SIG-M5 treated with dmso at 0.1 percent for 504 hours (cell line): ENCODE data around the gene ADAM15.

Experiments used
- DNase-seq: peaks from one replicate; lab custom pipeline; 2025; ENCODE audit not compliant: unreplicated experiment; lab: John Stamatoyannopoulos, UW

The ADAM15 gene

DNA sequence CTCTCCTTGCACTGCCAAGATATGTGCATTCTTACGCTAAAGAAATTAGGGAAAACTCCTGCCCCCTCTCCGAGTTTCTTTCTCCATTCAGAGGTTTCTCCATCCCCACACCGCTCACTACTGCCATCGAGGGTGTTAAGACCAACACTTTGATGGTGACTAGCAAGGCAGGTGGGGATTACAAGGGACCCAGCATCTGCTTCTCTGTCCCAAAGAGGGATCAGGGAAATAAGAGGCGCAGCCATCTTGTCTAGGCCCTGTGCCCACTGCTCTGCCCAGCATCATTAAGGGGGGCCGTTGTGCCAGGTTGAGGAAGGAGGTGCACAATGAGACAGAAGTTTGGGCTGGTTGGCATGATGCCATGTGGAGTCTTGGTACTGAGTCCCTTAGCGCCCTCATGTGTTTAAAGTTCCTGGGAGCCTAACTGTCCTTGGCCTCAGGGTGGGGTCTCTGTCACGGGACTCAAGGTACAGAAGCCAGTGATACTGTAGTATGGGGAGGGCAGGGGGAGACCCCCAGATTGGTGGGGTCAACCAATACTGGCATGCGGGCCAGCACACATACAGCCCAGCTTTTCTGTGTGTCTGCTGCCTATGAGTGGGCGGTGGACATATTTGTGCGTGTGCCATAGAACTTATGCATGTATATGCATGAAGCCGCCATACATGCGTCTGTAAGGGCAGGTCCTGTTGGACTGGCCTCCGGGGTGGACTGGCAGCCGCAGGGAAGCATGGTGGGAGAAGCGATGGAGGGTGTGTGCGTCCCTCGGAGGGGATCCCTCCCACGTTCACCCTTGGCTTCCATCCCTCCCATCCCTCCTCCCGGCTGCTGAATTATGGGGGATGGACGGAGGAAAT is 33.0 kb downstream of the ADAM15 start:
- peak; percentile 69 for DNase-seq

DNA sequence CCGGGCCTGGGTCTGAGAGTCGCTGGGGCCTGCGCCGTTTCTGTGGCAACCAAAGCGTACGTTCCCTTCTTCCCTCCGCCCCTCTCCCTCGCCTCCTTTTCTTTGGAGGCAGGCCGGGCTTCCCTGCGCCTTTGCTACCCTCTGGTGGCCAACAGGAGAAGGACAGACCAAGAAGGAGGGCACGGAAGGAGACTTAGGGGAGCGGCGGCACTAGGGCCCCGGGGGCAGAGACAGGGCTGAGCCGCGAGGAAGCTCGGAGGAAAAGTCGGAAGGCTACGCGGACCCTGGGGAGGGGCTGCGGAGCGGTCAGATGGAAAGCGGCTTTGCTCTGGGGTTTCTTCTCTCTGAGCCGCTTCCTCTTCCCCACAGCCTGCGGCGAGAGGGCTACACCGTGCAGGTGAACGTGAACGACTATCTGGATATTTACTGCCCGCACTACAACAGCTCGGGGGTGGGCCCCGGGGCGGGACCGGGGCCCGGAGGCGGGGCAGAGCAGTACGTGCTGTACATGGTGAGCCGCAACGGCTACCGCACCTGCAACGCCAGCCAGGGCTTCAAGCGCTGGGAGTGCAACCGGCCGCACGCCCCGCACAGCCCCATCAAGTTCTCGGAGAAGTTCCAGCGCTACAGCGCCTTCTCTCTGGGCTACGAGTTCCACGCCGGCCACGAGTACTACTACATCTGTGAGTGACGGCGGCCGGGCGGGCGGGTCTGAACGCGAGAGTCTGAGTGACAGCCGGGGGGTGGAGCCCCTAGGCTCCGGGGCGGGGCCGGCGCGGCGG is 33.8 kb downstream of the ADAM15 start:
- peak; percentile 98 for DNase-seq

DNA sequence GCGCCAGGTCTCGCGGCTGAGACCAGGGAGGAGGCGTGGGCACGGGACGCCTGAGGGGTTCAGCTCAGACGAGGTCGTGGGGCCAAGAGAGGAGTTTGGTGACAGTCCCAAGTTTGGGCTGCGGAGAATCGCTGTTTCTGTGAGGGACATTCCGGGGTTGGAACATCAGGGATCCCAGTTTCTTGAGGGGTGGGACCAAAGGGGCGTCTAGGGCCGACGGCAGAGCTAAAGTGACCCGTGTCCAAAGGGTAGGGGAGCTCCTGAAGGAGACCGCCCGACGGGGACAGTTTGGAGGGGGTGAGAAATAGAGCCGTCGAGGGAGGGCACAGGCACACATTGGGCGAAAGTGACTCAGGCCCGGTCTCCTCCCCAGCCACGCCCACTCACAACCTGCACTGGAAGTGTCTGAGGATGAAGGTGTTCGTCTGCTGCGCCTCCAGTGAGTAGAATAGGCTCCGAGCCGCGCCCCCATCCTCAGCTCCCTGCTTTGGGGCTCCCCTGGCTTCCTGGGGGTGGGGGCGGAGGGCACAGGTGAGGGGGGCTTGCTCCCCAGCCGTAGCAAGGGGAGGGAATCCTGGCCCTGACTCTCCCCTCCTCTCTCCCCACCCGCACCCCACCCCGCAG is 34.5 kb downstream of the ADAM15 start:
- peak; percentile 66 for DNase-seq

DNA sequence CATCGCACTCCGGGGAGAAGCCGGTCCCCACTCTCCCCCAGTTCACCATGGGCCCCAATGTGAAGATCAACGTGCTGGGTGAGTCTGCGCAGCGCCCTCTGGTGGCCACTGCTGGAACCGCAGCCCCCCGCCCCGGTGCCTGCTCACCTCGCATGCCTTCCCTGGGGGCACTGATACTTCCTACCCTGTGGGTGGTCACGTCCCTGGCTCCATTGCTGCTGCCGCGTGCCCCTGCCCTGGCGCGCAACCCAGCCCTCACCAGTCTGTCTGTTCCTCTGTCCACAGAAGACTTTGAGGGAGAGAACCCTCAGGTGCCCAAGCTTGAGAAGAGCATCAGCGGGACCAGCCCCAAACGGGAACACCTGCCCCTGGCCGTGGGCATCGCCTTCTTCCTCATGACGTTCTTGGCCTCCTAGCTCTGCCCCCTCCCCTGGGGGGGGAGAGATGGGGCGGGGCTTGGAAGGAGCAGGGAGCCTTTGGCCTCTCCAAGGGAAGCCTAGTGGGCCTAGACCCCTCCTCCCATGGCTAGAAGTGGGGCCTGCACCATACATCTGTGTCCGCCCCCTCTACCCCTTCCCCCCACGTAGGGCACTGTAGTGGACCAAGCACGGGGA is 35.1 kb downstream of the ADAM15 start:
- peak; percentile 70 for DNase-seq

DNA sequence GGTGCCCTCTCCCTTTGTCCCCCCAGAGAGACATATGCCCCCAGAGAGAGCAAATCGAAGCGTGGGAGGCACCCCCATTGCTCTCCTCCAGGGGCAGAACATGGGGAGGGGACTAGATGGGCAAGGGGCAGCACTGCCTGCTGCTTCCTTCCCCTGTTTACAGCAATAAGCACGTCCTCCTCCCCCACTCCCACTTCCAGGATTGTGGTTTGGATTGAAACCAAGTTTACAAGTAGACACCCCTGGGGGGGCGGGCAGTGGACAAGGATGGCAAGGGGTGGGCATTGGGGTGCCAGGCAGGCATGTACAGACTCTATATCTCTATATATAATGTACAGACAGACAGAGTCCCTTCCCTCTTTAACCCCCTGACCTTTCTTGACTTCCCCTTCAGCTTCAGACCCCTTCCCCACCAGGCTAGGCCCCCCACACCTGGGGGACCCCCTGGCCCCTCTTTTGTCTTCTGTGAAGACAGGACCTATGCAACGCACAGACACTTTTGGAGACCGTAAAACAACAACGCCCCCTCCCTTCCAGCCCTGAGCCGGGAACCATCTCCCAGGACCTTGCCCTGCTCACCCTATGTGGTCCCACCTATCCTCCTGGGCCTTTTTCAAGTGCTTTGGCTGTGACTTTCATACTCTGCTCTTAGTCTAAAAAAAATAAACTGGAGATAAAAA is 35.9 kb downstream of the ADAM15 start:
- DNase-seq = no peak

DNA sequence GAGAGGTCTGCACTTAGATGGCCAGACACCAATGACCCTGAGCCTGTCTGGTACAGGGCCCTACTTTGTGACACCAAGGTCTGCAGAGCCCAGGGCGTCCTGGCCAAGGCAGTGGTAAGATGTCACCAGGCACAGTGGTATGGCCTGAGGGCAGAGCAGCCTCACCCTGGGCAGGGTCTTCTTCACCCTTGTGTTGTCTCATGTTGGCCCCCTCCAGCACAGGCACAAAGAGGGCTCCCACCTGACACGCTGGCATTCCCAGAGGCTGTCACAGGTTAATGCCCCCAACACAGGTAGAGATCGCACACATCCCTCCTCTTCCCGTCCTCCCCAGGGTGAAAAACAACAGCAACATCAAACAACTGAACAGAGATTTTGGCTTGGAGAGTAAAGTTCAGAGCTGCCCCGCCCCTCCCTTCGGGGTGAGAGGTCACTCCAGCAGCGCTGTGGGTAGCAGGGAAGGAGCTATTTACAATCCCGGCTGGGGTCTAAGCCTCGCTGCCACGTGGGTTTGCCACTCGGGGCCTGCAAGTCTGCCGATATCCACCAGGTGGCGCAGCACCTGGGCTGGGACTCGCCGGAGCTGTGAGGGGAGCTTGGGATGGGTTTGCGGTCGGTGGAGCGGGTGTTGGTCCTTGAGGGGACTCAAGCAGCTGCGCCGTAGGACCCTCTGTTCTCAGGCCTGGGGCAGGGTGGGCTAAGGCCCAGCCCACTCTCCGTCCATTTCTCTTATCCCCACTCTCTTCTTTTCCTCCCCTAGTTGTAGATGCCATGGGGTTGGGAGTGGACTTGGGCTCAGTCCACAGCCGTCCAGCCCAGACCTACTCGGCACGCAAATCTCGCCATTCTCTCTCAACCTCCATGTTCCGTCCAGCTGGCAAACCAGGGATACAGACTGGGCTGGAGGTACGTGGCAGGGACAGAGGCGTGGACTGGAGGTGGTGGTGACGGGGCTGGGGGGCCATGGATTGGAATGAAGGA is 40.2 kb downstream of the ADAM15 start:
- DNase-seq = peak; percentile 71

DNA sequence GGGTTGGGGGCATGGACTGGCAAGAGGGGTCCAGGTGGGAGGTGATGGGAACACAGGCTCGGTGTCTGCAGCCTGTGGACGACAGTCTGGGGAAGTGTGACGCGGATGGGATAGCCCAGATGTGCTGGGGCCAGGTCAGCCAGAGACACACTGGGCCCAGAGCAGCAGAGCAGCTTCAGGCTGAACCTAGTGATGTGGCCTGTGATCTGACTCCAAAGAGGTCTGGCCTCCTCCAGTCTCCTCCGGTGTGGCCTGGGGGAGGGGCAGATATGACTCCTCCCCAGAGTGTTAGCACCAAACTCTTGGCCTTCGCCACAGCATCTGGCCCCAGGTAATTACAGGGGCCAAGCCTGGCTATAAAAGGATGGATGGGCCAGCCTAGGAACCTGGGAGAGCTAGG is 41.0 kb downstream of the ADAM15 start:
- DNase-seq = no peak

DNA sequence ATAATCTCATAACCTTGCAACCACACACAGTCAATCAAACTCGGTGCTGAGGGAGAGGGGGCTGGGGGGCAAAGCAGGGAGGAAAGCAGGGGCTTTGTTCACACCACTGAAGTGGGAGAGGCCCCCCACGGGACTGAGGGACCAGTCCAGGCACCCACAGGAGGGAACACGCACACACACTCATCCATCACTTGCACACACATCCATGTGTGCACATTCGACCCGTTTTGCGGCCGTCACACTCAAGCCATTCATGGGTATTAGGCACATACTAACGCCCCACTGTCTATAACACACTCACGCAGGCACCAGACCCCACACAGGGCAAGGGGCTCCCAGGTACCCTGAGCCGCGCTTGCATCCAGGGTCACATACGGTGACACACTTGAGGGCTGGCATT is 41.5 kb downstream of the ADAM15 start:
- DNase-seq = no peak

DNA sequence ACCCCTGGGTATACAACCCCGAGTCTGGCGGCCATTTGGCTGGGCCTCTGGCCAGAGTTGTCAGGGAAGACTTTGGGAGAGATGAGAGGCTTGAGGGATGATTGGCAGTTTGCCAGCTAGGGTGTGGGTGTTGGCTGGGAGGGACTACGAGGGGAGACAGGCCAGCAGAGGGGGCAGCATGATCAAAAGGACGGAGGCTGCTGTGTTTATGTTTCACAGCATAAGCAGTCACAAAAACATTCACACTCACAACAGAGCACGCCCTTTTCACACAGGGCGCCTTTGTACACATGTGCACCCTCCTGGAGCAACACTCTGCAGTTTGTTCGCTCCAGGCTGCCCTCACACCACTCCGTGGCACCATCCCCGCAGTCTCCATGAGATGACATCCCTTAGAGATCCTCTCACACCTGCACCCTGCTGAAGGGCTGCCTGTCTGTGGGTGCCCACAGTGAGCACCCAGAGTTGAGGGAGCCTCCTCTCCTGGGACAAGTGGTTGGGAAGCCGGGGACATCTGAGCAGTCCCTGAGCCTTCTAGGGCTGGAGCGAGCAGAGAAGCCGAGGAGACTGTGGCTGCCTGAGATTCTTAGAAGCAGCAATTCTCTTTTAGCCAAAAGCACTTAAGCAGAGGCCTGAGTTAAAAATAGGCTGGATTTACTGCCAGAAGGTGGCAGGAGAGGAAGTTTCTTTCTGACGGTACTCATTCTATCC is 43.0 kb downstream of the ADAM15 start:
- peak; percentile 51 for DNase-seq

DNA sequence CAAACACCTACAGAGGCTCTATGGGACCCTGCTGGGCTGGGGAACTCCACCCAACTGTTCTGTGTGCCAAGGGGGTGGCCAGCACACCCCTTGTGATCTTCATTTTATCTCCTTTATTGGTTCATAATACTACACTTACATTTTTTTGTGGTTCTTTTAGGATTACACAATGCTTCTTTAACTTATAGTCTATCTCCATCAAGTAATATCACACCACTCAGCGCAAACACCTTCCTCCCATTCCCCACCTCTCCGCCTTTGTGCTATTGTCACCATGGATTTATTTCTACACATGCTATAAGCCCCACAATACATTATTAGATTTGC is 43.5 kb downstream of the ADAM15 start:
- DNase-seq = no peak

DNA sequence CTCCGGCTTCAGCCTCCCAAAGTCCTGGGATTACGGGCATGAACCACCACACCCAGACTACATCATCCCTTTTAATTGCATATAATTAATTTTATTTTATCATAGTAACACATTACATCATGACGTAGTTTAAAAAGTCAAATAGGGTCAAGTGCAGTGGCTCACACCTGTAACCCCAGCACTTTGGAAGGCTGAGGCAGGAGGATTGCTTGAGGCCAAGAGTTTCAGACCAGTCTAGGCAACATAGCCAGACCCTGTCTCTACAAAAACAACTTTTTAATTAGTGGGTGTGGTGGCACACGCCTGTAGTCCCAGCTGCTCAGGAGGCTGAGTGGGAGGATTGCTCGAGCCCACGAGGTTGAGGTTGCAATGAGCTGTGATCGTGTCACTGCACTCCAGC is 48.2 kb downstream of the ADAM15 start:
- DNase-seq = no peak

DNA sequence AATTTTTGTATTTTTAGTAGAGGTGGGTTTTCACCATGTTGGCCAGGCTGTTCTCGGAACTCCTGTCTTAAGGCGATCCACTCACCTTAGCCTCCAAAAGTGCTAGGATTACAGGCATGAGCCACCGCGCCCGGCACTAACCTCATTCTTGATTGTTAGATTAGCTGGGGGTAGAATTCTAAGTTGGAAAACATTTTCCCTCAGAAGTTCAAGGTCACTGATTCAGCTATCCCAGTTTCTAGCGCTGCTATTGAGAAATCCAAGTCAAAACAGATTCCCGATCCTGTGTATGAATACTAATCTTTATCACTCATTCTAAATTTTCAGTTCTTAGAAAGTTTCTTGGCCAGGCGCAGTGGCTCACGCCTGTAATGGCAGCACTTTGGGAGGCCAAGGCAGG is 52.2 kb downstream of the ADAM15 start:
- DNase-seq = no peak

DNA sequence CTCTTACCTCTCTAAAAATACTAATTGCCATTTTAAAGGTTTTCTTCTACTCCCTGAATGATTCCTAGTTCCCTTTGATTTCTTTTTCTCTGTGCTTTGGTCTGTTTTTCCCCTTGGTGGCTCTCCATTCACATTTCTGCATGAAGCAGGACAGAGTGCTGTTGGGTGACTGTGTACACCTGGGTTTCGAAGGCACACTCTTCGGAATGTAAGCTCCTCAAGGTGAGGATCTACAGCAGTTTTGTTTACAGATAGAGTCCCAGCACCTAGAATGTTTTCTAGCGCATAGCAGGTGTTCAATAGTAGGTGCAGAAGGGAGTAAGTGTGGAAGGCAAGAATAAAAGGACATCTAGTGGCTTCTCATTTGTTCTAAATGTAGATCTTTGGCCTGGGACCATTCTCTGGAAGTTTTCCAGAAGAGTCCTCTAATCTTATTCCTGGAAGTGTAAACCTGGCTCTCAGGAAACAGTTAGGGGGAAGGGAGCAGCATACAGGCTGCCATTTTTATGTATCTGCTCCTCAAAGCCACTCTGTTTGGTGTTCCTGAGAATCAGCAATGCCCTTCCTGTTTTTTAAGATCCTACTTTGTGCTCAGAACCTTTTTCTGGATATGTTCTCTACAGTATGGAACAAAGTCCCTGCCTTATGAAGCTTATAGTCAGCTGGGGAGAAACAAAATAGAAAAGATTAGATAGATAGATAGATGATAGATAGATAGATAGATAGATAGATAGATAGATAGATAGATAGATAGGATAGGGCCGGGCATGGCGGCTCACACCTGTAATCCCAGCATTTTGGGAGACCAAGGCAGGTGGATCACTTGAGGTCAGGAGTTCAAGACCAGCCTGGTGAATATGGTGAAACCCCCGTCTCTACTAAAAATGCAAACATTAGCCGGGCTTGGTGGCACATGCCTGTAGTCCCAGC is 53.8 kb downstream of the ADAM15 start:
- DNase-seq = no peak

DNA sequence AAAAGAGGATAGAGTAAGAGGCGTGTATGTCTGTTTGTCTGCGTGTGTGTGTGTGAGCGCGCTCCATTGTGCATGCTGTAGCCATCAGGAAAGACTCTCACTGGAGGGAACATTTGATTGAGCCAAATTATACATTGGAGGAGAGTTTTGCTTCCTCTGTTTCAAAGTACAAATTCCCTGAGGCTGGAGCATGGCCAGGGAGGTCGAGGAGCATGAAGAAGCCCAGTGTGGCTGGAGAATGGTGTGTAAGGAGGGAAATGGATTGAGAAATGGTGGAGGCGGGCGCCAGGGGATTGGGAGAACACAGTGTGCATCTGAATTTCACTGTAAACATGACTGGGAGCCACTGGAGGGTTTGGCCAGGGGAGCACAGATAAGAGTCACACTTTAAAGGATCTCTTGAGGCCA is 54.5 kb downstream of the ADAM15 start:
- no peak for DNase-seq

DNA sequence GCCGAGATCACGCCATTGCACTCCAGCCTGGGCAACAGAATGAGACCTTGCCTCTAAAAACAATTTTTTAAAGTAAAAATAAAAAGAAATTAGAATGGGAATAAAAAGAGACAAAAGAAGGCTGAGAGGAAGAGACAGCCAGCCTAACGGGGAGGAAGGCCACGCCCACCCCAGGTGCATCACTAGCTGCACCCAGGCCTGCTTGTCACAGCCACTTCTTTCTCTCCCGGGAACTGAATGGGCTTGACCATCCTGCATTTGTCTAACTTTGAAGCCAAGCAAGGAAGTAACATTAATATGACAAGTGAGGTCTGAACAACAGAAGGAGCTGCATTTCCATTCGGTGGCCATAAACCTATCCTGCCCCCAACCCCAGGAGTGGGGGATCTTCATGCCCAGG is 55.7 kb downstream of the ADAM15 start:
- DNase-seq = no peak

DNA sequence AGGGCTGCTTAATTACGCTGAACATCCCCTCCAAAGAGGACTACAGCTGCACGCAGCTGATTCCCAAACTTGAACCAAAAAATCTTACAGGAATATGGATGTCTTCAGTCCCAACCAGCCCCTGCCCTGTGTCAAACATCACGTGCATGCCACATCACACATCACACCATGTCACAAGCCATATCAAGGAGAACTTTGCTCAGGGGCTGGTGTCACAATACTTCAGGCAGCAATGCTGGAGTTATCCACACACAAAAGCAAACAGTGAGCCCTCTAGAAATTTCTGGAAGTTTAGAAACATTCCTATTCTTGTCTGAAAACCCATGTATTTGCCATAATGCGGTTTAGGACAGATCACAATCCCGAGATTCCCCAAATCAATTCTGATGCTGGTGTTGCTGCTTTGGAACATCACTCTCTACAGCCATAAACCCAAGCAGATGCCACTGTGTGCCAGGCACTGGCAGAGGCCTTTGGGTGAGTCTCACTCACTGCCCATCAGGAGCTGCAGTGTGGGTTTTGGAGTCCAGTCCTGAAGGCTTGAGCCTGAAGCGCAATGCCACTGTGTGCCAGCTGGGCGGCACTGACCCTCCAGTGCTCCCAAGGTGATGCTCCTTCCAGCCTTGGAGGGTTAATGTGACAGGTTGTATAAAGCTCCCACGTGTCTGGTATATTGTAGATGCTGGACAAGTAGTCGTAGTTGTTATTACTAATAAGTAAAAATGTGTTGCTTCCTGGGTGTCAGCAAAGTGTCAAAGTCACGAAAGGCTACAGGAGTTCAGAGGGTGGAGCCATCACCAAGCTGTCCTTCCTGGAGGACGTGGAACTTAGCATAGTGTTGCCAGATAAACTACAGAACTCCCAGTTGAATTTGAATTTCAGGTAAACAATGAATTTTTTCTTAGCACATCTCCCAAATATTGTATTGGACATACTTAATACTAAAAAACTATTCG is 56.5 kb downstream of the ADAM15 start:
- no peak for DNase-seq

DNA sequence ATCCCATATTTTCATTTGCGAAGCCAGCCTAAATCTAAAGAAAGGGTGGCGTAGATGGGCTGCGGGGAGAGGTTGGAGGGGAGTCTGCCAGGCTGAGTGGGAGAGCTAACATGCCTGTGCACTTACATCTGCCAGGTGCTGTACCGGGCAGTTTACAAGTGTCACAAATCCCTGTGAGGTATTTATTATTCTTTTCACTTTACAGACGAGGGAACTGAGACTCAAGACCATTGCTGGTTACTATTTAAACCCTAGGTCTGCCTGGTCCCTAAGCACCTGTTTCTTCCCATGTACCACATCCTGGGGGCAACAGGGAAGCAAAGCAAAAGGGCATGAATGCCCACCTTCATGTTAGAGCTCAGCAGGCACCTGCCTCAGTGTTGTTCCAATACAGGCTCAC is 57.2 kb downstream of the ADAM15 start:
- DNase-seq = no peak
